Inferior parietal cortex (tissue), 1 donor: Measurements from ENCODE around the gene PLXNA2.

Experiments used
- DNase-seq: peaks from one replicate; pipeline ENCODE4 v3.0.0-alpha.2; 2016; ENCODE audit errors: extremely low spot score

PLXNA2 gene

DNA sequence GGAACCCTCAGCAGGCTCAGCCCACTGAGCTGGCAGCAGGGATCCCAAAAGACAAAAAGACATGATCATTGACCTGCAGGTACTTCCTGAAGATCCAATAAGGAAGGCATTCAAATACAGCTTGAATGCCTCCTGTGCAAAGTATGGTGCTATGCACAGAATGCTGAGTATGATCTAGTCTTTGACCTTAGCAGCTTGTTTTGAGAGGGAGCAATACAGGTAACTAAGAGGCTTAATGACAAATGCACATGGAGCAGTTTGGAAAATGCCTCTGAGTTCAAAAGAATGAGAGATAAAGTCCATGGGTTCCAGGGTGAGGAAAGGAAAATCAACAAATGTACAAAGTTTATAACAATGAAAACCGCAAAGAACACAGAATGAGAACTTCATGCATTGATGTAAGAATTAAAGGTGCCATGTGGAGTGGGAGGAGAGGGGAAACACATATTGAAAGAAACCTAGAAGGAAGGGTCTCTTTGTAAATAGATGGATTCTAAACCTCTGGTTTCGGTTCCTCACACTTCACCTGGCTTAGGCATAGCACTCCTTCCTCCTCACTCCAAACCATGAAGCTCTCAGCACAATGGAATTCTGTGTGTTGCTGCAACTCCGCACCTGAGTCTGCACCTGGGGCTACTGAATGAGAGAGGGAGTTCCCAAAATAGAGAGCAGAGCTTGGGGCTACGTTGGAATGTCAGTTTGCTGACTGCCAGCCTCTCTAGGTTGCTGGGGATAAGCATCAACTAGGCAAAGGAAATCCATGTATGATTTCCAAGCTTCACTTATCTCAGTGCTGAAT lies 77.6 kb downstream of the PLXNA2 start:
- DNase-seq = no peak

DNA sequence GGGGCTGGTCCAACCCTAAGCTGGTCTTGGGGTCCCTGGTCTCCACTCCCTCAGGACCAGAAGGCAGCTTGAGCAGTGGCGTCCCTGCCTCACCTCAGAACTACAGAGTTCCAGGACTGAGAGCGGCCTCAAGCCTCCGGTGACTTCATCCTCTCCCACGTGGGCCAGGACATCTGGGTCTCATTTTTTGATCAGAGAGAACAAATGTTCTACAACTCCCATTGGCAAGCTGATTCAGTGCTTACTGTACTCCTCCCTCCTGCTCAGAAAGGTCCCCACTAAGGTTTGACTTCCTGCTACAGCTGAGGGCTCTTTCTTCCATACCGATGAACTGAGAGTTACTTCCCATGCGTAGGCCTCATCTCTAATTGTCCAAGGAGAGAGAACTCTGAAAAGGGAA lies 78.5 kb downstream of the PLXNA2 start:
- no peak for DNase-seq

DNA sequence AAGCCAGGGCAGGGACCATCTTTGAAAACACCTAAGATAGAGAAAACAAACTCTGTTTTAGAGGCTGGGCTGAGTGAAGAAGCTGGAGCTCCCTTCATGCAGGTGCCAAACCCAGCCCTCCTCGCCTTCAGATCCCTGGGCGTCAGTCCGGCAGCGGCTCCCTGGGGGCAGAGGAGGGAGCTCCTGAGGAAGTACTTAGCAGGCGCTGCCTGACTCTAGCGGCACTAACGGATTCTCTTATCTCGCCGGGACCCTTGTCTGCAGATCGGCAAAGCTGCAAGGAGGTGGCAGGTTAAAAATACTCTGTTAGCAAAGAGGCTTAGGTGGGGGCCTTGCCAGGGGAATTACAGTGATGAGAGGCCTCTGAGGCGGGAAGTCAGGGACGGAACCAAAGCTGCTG lies 79.6 kb downstream of the PLXNA2 start:
- DNase-seq = no peak

DNA sequence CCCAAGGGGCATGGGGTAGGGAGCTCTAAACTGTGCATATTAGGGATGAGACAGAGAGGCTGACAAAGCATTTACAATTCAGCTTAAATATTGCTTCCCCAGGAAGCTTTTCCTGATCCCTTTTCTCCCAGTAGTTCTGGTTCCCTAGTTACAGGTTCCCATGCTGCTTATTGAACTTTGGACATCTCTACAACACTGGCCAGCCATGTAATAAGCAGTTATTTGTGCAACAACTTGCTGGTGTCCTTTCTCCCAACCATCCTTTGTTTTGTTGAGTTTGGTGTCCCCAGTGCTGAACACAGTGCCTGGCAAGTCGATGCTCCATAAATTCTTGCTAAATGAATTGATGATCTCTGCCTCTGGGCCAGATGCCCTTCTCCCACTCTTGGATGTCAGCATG lies 80.6 kb downstream of the PLXNA2 start:
- no peak for DNase-seq

GRCh38 chr1:208162903-208163302 lies 81.3 kb downstream of the PLXNA2 start:
- no peak for DNase-seq

DNA sequence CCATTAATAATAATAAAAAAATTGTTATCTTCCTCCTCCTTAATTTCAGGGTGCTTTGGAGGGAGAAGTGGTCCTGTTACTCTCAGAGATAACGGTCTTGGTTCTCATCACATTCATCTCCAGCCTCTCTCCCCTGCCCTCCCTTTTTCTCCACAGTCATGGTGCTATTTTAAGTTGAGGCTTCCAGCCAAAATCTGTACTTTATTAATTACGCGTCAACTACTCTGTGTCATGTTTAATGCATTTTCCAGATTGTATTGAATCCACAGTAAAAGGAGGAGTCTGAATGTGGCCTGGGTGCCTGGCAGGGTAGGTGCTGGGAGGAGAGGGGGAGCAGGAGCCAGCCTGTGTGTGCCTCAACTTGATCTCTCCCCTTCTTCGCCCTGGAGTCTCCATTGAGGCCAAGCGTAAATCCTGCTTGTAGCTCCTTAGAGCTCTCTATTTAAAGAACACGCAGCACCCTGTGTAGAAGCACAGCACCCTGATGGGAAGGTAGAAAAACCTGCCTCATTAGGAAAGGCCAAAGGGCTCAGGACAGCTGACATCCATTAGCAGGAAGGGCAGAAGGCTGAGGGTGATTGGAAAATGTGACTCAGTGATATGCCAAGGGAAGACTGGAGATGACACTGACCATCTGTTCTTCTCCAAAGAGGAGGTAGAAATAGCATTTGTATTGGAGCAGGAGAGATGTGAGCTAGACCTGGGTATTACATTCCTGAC lies 82.4 kb downstream of the PLXNA2 start:
- DNase-seq = no peak

DNA sequence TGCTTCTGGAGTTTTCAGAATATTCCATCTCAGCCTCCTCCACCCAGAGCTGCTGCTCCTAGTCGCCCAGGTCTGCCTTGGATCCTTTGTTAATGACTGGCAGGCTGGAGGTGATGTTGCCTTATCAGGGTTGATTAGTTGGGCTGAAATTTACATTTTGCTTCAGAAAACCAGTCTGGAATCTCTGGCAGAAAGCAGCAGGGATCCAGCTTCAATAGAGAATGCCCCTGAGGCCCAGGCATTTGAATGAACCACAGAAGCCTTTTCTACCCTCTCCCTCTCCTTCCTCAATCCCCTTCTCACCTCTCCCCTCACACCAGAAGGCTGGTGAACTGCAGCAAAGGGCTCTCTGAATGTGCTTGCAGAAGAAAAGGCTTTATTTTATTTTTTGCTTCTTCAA lies 83.2 kb downstream of the PLXNA2 start:
- DNase-seq = no peak

DNA sequence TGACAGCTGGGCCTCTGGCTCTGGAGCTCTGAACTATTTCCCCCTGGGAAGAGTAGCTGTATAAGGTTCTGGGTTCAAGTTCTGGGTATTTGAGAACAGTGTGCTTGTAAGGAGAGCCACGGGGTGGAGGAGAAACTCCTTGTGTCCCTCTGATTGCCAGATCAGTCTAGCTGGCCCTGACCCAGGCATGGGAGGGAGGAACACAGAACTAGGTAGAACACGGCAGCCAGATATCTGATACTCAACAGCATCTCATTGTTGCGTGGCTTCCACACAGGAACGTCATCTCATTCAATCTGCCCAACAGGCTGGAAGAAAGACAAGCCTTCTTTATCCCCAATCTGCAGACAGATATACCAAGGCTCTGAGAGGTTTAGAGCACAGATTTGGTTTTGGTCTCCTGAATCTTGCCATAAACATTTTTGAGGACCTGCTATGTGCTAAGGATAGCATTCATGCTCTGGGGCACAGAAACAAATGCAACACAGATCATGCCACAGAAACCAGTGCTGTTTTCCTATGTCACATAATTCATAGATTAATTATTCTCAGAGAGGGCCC lies 83.8 kb downstream of the PLXNA2 start:
- DNase-seq = no peak

DNA sequence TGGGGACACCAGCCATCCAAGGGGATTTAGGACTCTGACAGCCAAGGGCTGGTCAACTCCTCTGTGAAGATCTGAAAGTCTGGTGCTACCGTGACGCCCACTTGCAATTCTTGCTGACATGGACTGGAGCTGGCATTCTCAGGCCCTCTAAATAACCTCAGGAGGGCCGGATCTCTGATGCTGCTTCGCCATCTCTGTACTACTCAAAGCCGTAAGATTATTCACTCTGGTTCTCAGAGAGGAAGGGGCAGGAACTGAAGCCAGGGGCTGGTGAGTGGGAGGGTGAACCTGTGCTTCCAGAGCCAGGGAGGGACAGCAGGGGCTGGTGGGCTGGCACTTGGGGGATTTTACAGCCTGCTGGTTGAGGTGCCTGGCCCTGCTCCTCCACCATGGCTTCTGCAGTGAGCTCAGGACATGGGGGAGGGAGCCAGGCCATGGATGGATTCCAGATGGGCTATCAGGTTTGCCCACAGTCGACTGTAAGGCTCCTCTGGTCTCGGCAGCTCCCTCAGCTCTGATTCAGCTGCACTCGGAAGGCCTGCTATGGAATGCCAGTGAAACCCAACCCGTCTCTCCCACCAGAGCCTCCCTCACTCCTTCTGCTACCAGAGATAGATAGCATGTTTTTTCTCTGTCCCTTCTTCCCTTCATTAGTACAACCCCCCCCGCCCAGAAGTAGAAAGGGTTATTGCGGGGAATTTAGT lies 84.5 kb downstream of the PLXNA2 start:
- no peak for DNase-seq

DNA sequence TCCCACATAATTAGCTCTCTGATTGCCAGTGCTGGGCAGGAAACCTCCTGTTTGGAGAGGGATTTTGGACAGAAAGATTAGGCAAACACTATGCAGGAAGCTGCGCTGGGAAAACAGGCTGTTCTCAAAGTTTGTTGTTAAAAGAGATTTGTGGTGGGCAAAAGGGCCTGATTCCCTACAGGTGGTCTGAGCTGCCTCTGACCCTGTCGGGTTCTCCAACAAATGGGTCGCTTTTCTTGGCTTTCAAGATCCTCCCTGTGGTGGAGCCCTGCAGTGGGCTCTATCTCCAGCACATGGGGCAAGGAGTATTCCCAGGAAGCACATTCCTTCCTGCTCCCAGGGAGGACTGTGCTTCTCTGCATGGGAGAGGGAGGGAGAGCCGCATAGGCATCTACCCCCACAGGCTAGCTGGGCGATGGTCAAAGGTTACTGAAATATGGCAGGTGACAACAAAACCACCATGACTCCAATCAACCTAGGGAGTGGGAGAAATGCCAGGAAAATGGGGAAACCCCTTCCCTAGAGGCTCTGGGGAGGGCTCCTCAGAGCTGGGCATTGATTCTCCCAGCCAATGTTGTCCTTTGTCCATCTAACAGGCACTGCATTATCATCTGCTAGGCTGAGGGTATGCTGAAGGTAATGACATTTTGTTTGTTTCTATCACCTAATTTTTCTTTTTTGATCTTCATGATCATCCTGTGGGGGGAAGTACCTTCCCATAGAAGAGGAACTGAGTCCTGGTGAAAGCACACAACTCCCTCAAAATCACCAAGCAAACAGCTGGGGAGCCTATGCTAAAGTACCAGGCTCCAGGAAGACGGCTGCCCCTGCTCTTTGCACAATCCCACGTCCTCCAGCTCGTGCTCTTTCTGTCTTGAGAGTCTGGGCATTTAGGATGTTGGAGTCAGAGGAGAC lies 85.3 kb downstream of the PLXNA2 start:
- no peak for DNase-seq

DNA sequence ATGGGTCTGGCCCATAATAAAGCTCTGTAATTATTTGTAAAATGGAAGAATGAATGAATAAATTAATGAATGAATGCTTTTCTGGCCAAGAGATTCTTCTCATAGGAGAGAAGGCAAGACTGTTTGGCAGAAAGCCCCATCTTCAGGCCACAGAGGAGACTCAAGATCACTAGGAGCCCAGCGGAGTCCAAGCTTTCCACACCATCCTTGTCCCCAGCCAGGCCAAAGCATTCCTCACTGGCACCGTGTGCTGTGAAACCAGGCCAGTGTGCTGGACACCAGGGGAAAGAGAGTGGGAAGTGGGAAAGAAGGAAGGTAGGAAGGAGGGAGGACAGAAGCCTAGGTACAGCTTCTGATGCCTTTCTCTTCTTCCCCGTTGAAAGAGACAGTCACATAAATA lies 86.4 kb downstream of the PLXNA2 start:
- DNase-seq = no peak

GRCh38 chr1:208156741-208157140 lies 87.4 kb downstream of the PLXNA2 start:
- no peak for DNase-seq

DNA sequence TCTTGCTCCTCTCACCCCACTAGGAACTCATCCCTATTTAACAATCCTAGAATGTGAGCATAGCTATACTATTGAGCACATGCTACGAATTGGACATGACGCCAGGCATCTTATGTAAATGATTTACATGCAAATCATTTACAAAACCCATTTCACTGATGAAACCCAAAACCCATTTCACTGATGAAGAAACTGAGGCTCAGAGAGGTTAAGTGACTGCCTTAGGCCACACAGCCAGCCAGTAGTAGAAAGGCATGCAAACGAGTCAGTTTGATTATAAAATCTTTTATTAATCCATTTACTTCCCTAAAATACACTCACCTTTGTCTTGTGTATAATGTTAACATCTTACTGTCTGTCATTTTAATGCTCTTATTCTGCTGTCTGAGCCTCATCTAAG lies 87.9 kb downstream of the PLXNA2 start:
- DNase-seq = no peak

DNA sequence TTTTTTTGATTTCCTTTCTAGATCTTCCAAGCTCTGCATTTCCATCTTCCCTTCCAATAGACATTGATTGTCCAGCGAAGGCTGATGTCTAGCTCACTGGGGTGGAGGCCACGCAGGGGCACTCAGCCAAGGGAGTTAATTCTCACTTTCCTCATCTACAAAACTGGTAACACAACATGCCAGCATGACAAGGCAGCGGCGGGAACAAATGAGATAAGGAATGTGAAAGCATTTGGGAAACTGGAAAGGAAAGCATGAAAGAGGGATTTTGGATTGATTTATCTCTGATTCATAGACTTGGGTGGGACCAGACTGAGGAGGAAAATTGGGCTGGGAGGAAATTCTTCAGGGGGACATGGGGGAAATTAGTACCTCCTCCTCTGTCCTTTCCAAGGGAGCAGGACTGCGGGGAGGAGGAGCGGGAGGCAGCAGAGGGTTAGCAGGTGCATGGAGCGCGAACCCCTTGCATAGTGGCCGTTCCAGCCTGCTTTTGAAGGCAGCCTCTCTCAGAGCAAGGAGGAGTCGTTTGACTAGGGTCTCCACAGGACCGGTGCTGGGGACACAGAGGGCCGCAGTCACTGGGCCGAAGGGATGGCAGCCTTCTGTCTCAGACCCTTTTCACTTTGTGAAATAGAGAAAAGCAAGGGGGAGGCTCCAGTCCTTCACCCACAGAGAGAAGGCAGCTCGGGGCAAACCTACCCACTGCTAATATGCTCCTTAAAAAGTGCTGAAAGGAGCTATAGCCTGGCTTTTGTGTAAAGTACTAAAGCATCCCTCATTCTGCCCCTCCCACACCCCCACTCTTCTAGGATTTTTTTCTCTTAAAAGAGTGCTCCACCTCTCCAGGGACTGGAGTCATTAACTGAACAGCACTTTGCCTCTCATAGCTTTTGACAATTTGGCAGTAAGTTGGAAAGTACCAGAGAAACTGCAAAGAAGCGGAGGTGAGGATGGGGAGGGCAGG lies 89.2 kb downstream of the PLXNA2 start:
- no peak for DNase-seq

GRCh38 chr1:208154040-208154439 lies 90.1 kb downstream of the PLXNA2 start:
- no peak for DNase-seq

DNA sequence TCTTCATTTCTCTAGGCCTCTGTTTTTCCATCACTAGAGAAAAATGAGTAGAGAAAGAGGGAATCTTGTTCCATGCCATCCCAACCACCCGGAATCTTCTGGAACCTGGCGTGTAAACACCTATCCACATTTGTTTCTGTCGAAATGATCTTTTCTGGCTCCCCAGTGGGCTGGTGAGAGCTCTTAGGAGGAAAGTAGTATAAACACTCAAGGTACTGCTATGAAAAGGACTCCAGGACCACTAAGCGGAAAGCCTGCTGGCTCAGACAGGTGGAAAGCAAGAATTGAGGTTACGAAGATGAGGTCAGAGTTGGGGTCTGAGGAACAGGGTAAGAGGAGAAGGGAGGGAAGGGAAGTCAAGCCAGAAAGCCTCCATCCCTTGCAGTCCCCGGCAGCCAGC lies 90.8 kb downstream of the PLXNA2 start:
- DNase-seq = no peak

DNA sequence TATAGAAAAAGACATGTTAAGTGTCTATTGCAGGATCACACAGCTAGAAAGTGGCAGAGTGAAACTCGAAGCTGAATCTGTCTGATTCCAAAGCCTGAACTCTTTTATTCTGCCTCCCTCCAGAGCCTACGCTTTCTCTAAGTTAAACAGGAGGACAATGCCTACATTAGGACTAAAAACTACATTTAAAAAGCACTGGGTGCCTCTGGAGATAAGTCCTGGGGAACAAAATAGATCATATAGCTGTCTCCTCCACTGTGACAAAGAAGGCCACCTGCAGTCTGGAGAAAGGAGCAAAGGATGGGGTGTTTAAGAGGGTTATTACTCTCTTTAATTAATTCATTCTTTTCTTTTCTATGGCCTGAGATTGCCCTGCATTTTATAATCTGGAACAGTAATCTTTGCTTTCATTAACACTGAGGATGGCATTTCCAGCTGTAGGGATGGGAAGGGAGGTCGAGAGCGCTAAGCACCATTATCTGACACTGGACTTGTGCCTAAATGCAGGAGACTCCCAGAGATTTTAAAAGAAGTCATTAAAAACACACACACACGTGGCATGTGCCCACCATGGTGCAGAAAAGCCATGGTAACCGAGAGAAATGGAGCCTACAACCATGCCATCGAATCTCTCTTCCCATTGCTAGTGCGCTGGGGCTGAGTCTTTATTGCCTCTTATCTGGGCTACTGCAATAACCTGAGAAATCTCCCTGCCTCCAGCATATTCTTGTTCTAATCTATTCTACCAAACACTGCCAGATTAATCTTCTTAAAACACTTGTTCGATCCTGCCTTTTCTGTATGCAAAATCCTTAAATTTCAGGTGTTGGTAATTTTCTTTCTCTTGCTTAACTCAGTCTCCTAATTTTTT lies 92.2 kb downstream of the PLXNA2 start:
- DNase-seq = no peak

GRCh38 chr1:208150833-208151458 lies 93.2 kb downstream of the PLXNA2 start:
- DNase-seq = no peak
